Measurements from ENCODE around the gene KRT72.

The KRT72 gene

DNA sequence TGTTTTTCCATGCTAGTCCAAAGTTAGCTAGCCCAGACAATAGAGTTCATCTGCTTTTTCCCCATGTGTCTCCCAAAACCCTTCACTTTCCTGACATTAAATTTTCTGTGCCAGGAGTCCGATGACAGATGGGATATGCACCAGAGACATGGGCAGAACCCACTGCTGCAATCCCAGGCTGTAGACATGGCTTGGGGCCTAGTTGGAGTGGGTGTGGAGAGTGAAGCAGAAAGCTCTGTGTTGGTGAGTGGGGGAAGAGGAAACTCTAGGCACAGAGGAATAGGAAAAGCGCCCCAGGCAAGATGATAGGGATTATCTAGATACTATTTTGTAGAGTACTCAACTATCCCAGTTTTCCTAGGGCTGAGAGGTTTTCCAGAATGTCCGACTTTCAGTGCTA is 22.8 kb downstream of the KRT72 start:
- DNase-seq (ENCODE audit: low spot score): no peak

DNA sequence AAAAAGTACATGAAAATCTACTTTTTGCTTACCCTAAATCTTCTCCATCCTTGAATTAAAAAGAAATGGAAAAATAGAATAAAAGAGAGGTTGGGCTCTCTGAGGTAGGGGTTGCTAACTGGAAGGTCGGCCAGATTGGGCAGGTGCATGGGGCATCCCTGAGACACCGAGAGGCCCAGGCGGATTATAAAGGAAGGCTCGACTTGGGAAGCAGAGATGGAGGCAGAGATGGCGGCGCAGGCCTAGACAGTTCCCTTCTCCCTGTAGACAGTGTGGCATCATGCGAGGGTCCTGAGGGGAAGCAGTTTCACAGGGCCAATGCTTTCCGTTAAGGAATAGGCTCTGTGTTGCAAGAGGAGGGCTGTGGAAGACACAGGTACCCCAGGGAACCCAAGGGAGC is 23.9 kb downstream of the KRT72 start:
- DNase-seq (ENCODE audit: low spot score): no peak

DNA sequence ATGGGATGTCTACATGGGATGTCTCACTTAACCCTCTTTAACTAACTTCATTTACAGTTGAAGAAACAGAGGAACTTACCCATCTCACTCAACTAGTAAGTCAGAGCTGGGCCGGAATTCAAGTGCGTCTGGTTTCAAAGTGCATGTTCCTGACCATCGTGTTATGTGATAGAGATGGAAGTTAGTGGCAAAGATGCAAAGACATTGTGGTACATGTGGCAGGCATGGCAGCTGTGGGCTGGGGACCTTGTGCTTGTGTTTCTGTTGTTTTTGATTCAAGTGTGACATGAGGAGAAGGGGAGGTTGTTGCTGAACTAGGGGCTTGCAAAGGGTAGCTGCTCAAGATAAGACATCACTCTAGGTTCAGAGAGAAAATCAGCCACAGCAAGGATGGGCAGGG is 25.3 kb downstream of the KRT72 start:
- DNase-seq (ENCODE audit: low spot score): no peak

DNA sequence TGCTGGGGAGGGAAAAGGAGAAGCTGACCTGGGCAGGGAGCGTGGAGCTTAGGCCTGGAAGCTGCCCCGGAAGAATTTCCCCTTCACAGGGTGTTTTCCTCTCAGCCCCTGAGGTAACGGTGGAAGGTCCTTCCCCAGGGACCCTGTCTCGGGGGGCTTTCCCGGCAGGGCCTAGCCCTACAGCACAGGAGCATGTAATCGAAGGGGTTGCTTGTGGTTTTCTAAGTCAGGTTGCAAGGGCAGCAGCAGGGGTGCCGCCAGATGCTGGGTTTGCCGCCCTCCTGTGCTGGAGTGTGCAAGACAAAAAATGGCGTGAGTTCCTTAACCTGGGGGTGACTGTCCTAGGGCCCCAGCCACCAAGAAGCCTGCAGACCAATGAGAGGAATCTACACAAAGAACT is 26.0 kb downstream of the KRT72 start:
- DNase-seq (ENCODE audit: low spot score): no peak

DNA sequence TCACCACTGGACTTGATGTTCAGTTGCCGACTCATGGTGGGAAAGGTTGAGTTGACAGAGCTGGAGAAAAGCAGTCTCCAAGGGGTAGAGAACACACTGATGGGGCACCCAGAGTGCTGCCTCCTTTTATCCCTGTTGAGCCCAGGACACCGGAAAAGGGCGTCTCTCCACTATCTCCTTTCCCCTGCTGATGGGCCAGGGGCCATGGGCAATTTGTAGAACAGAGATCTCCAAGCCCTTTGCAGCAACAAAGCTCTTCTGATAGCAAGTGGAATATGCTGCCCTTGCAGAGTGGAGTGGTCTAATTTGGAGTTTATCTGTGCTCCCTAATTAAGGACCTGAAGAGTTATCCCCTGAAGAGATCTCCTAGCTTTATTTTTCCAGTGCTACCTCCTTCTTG is 27.5 kb downstream of the KRT72 start, which contains the start of gene KRT74:
Gene KRT74 (minus strand): TSS at position 101 of the 400 bp plus-strand sequence. CDS start 66 bp downstream, at position 35.
- no peak for DNase-seq (ENCODE audit: low spot score)

DNA sequence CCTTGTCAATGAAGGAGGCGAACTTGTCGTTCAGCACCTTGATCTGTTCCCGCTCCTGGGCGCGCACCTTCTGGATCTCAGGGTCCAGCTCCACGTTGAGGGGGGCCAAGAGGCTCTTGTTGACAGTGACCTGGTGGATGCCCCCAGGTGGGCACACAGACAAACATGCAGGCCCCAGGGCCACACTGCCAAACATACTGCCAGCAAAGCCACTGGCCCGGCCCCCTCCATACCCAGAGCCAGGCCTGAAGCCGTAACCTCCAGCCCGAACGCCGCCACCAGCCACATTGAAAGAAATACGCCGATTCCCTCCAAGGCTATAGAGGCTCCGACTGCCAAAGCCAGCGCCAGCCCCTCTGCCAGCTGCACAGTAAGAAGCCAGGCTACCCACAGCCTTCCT is 28.0 kb downstream of the KRT72 start:
- no peak for DNase-seq (ENCODE audit: low spot score)

DNA sequence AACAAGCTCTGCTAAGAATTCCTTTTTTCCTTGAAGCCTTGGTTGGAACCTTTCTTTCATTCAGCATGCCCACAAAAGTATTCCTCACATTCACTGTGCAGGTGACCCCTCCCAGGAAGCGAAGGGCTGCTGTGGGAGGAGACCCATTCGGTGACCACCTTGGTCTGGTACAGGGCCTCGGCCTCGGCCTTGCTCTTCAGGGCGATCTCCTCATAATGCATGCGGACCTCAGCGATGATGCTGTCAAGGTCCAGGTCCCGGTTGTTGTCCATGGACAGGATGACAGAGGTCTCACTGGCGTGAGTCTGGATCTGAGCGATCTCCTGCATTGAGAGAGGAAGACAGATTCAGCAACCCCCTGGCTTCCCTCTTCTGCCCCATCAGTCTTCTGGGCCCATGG is 30.8 kb downstream of the KRT72 start:
- no peak for DNase-seq (ENCODE audit: low spot score)

DNA sequence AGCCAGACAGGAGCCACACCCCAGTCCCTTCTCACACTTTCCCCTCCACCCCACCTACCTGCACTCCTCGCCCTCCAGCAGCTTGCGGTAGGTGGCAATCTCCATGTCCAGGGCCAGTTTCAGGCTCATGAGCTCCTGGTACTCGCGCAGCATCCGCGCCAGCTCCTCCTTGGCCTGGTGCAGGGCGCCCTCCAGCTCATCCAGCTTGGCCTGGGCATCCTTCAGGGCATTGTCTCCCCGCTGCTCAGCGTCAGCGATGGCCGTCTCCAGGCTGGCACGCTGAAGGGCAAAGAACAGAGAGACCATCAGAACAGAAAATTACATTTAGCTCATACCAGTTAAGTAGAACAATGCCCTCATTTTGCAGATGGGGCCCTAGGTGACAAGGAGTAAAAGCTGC is 33.2 kb downstream of the KRT72 start:
- no peak for DNase-seq (ENCODE audit: low spot score)

DNA sequence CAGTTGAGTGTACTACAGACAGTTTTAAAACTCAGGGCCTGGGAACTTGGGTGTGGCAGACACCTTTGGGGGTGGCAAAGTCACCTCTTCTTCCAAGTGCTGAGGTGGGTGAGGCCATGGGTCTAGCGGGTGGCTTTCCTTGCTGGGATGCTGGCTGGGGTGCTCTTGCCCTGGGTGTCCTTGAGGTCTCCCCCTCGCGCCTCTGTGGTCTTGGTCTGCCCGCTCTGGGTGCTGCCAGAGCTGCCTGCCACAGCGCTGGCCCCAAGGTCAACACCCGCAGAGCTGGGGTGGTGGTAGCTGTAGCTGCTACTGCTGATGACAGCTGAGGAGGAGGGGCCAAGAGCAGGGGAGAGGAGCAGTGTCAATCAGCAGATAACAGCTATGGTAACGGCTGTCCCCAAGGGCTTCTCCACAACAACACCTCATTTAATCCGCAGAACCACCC is 34.4 kb downstream of the KRT72 start:
- no peak for DNase-seq (ENCODE audit: low spot score)

DNA sequence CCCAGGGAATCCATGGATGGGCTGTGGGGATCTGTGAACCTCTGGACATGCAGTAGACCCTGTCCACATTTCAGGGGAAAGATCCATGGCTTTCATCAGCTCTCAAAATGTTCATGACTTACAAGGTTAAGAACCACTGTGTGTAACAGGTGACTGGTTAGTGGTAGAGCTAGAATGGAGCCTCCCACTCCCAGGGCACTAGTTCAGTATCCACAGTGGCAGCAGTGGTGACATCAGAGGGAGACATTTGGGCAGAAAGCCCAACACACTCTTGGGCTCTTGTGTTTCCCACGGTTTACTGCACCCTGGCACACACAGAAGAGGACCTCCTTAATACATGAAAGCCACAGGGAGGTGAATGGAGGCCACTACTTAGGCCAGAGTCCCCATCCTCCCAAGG is 36.7 kb downstream of the KRT72 start:
- DNase-seq (ENCODE audit: low spot score): no peak

DNA sequence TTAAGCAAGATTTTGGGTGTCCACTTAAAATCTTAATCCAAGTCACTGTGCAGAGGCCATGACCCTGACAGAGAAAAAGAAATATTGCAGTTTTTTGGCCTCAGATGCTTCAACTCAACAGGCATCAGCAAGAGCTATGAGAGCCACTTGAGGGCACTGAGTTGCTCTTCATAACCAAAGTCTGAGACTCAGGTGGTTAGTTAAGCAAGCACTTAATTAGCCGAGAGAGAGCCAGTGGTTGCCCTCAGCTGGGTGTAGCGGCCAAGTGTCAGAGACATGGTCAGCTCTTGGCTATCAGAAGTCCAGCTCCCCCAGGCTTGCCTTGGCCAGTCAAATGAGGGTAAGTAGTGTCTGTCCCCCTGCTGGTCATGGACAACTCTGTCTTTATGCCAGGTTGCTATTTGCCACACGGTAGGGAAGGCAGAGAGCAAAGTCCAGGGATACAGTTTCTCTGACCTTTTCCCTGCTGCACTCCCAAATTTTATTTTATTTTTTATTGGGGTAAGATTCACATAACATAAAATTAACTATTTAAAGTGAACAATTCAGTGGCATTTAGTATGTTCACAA is 39.3 kb downstream of the KRT72 start:
- DNase-seq (ENCODE audit: low spot score): no peak

DNA sequence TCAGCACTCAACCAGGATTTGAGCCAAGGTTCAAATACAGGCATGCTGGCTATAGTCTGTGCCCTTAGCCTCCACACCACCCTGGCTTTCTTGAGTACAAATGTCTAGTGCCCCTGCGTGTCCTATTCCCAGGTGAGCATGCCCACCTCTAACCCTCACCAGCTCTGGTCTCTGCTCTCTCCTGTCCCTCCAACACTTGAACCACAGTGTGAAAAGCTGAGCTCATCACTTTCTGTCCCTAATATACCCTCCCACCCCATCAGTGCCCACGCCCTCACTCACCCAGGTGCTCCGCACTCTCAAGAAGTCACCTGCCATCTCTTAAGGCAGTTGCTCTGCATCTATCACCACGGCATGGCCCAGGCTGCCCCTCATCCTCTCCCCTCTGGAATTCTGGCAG is 41.3 kb downstream of the KRT72 start:
- no peak for DNase-seq (ENCODE audit: low spot score)

DNA sequence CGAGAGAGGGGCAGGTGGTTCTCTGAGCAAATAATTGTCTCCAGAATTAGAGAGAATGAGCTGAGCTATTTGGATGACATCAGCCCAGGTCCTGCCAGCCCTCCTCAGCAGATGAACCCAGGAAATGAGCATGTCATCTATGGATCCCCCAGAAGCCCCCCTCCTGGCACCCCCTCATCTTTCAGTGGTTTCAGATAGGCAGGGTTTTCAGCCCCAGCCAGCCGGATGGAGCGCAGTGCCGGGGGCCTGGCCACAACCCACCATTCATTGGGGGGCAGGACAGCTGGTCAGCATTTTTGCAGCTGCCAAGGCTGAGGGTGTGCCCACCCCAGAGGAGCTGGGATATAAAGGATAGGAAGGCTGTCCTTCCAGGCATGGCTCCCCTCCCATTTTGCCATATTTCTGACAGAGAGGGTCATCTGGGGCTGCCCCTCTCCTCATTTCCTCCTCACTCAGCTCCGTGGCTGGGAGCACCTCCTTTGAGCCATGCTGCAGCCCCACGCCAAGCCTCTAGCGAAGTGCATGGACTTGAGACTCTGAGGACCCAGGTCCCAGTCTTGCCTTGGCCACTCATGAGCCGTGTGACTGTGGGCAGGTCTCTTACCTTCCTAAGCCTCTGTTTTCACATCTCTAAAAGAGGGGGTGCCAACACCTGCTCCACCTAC is 42.4 kb downstream of the KRT72 start:
- DNase-seq (ENCODE audit: low spot score): no peak

DNA sequence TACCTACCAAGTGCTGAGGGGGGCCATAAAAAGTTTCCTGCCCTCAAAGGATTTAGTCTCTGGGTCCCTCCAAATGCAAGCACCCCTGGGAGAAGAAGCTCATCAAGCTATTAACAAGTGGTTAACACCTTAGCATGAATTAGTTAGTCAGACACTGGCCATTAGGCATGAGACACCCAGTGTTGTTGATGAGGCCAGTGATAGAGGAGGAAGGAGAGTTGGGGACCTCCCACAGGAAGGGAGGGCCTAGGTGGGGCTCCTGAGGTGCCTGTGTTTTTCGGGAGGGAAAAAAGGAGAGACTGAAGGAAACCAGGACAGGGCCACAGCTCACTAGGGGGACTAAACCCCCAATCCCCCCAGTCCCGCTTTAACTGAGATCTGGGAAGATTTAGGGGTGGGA is 43.8 kb downstream of the KRT72 start:
- DNase-seq (ENCODE audit: low spot score): no peak

DNA sequence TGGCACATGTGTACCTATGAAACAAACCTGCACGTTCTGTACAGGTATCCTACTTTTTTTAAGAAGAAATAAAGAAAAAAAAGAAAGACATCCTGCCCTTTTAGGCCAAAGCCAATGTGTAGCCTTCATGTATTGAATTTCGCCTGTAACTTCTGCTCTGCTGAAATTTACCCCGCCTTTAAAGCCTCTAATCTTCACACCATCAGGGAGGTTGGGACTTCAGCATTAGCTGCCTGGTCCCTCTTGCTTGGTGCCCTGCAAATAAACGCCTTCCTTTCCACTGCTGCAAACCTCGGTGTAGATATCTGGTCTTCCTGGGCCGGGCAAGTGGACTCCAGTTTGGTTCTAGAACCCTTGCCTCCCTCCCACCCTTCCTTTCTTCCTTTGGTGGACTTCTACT is 45.7 kb downstream of the KRT72 start:
- DNase-seq (ENCODE audit: low spot score): no peak

DNA sequence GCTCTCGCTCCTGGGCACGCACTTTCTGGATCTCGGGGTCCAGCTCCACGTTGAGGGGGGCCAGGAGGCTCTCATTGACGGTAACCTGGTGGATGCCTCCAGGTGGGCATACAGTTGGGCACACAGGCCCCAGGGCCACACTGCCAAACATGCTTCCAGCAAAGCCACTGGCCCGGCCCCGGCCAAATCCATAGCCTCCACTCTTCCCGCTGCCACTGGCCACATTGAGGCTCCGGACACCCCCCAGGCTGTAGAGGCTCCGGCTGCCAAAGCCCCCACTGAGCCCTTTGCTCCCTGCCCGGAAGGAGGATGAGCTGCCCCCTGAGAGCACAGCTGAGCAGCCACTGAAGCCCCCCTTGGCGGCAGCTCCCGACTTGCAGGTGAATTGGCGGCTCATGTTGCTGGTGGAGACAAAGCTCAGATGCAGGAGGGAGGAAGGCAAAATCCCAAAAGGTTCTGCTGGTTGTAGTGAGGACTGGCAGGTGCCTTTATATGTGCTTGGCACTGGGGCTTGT is 48.5 kb downstream of the KRT72 start, which contains the start of gene KRT71:
Gene KRT71 (minus strand): TSS at position 465 of the 515 bp plus-strand sequence. CDS start 68 bp downstream, at position 397.
- no peak for DNase-seq (ENCODE audit: low spot score)

DNA sequence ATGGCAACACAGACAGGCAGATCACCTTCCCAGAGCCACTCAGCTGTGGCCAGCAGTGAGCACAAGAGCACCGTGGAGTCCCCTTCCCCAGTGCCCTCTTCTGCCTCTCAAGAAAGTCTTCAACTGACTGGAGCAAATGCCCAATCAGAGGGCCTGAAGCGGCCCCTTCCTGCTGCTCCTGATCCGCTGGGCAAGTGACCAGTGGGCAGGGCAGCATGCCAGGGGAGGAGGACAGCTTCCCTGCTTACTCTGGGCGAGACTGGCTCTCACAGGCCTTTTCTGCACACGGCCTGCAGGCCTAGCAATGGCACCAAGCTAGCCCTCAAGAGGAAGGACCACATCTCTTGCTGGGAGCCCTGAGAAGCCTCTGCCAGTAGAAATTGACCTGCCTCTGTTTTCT is 49.2 kb downstream of the KRT72 start:
- no peak for DNase-seq (ENCODE audit: low spot score)

DNA sequence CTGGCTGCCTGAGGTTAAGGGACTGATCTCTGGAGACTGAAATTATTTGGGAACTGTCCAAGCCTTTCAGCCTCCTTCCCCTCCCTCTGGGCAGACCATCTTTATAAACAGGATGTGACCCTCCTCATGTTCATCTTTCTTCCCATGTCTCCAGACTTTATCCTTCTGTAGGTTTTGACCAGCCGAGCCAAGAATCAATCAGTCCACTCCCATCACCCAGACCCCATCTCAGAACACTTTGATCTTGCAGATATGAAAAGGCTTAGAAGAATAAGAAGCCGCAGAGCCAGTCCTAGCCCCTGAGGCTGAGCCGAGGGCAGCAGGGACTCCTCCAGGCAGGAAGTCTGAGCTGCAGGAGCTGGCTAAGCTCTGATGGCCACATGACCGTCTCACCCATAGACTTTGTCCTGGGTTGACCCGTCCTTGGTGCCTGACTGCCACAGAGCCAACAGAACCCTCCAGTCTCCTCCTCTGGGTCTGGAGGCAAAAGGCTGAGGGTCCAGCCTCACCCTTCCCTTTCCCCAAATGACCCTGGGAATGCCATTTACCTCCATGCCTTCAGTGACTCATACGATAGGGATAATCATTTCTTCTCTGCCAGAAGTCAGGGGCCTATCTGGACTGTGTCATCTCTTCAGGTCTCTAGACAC is 49.9 kb downstream of the KRT72 start:
- no peak for DNase-seq (ENCODE audit: low spot score)

DNA sequence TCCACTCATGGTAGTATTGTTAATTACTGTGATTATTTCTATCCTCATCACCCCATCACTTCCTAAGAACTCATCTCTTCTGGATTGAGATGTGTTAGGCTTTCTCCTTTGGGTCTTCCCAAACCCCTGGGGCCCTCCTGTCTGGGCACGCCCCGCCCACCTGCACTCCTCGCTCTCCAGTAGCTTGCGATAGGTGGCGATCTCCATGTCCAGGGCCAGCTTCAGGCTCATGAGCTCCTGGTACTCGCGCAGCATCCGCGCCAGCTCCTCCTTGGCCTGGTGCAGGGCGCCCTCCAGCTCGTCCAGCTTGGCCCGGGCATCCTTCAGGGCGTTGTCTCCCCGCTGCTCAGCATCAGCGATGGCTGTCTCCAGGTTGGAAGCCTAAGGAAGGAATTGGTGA is 55.1 kb downstream of the KRT72 start:
- no peak for DNase-seq (ENCODE audit: low spot score)

DNA sequence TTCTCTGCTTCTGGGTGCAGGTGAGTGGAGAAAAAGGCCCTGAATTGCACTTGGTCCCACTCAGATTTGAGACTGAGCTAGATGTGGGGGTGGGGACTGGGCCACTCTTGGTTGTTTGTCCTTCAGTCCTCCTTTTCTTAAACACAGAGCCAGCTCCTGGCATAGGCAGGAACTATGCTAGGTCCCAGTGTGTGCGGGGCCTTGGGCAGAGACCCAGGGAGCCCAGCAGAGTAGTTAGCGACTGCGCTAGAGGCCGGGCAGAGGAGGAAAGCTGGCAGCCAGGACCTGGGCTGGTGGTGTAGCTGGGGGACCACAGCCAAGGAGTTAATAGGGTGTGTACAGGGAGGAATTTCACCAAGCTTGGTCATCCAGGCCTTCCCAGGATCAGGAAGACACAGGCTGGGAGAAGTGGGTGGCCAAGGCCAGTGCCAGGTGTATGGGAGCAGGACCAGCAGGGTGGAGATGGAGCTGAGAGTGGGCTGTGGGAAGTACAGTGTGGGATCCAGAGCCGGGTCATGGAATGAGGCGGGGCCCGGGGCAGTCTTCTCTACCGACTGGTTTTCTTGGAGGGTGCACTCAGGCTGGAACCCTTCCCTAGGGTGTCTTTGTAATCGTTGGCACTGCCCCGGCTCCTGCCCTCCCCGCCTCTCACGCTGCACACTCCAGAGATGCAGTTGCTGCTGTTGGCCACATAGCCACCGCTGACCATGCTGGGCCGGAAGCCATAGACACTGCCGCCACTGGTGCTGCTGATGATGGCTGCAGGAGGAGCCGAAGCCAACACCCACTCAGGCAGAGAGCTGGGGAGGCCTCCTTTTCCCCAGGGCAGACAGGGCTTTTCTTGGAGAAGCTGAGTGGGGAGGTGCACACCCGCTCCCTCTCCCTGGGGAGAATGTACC is 57.0 kb downstream of the KRT72 start:
- no peak for DNase-seq (ENCODE audit: low spot score)

DNA sequence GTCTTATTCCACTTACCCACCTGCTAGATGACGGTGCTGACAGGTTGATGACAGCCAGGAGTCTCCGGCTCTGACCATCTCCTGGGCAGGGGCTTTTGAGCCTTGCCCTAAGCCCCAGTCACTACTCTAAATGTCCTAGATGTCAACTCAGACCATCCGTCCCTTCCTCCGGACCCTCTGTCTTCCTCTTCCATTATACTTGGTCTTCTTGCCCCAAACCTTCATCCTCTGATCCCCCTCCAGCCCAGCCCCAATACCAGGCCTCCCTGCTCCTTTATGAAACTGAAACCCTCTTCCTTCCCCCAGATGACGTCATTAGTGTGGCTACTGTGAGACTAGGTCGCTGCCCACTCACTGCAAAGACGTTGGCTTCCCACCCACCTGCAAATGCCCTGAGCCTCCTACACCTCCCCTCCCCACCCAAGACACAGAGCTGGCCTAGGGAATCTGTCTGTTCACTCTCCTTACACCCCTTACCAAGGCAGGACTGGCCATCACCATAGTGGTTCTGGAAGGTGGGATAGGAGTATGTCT is 58.4 kb downstream of the KRT72 start:
- no peak for DNase-seq (ENCODE audit: low spot score)

DNA sequence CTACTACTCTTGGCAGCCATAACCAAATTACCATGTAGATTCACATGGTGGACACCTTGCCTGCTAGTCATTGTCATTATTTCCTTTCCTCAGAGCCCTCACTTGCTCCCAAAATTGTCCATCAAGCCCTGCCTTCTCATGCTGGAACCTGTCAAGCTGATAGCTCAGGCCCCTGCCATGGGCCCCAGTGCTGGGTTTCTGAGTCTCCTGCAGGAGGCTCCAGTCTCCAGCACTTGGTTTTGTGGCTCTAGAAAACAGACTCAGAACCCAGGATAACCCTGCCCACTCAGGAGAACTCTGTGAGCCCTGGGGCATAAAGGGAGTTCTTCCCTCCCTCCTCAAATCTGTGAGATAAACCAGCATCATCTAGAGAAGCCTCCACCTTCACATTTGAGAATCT is 59.1 kb downstream of the KRT72 start:
- no peak for DNase-seq (ENCODE audit: low spot score)

Measured in SK-N-DZ (cell line).